ENCODE results near the gene SATB2.

Gene SATB2

DNA sequence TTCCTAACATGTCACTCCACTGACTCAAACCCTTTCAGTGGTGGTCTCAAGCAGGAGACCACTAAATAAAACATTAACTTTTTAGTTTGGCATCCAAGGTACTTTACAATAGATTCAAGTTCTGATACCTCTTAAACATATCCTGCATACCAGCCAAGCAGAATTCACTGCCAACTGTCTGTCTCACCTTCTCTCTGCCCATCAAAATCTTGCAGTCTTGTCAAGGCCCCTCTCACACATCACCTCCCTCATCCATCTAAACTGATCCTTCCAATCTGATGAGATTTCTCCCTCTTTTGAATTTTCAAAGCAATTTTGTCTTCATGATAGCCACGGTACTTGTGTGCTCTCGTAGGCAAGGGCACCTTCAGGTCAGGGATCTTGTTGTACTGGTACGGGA is 43.7 kb downstream of the SATB2 start:
- ATAC-seq, result no peak
- TF ChIP-seq TSHZ2 (CRISPR knock-in tag; IDR thresholded peaks at IDR 0.05), result no peak
- TF ChIP-seq ZFP3 (CRISPR knock-in tag; IDR thresholded peaks at IDR 0.05), result no peak
- TF ChIP-seq ZFP30 (CRISPR knock-in tag; IDR thresholded peaks at IDR 0.05), result no peak
- no peak for TF ChIP-seq TOX (CRISPR knock-in tag; IDR thresholded peaks at IDR 0.05; ENCODE audit: borderline replicate concordance)
- TF ChIP-seq PATZ1 (CRISPR knock-in tag; IDR thresholded peaks at IDR 0.05; ENCODE audit: borderline replicate concordance), result no peak
- no peak for TF ChIP-seq ZNF70 (CRISPR knock-in tag; IDR thresholded peaks at IDR 0.05)
- no peak for TF ChIP-seq ARNTL (CRISPR knock-in tag; IDR thresholded peaks at IDR 0.05; ENCODE audit: borderline replicate concordance, low read depth)
- TF ChIP-seq RARB (CRISPR knock-in tag; IDR thresholded peaks at IDR 0.05), result no peak
- no peak for TF ChIP-seq SNAI2 (CRISPR knock-in tag; IDR thresholded peaks at IDR 0.05)
- TF ChIP-seq CREB5 (CRISPR knock-in tag; IDR thresholded peaks at IDR 0.05; ENCODE audit: low read depth), result no peak
- TF ChIP-seq ZNF565 (CRISPR knock-in tag; conservative IDR thresholded peaks at IDR 0.05; ENCODE audit: low read depth), result no peak
- no peak for TF ChIP-seq ZNF8 (CRISPR knock-in tag; IDR thresholded peaks at IDR 0.05)
- no peak for TF ChIP-seq CSDC2 (CRISPR knock-in tag; IDR thresholded peaks at IDR 0.05)

DNA sequence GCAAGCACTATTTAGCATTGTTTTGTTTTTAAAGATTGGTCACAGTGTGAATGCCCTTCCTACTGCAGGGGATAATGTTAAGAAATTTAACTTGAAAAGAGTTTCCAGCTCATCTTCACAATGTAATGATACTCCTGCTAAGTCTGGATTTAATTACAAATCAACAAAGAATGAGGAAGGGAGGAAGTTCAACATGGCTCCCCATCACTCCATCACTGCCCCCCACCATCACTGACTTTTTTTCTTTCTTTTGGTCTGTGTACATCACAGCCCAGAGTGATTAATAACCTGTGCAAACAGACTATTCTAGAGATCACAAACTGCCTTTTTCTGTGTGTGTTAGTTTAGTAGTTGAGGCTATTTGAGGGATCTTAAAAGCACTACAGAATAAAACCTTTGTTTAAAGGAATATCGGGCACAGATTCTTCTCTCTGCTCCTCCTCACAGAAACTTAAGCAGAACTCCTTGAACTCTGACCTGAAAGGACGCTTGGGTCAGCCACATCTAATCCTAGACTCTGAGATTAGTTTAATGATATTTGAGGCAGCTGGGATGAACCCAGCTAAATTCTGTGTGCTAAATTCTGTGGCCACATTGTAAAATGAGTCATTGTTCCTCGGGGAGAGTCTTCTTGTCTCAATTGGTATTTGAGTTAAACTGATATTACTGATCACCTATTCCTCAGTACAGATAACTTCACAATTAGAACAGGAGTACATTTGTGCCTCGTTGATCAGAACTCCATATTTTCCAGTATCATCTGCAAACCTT is 47.8 kb downstream of the SATB2 start:
- no peak for TF ChIP-seq SNAI2 (CRISPR knock-in tag; IDR thresholded peaks at IDR 0.05)
- TF ChIP-seq ISL1 (CRISPR knock-in tag; IDR thresholded peaks at IDR 0.05), result no peak
- no peak for ATAC-seq

DNA sequence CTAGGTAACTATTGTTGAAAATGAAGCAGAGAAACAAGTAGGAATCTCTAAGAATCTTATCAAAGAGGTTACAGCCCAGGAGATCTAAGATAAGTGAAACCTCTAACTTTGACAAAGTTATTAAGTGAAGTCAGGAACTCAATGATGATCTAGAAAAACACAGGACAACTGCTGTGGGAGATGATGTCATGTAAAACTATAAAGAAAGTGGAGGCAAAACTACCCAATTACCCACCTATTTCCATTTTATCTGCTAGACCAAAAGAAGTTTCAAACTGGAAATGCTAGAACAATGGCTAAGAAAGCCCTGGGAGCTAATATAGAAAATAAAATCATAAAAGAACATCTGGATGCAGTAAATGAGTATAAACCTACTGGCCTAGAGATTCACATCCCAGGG is 50.3 kb downstream of the SATB2 start:
- TF ChIP-seq OSR1 (CRISPR knock-in tag; IDR thresholded peaks at IDR 0.05) (no peak), ZNF8 (CRISPR knock-in tag; IDR thresholded peaks at IDR 0.05) (no peak)
- ATAC-seq, result no peak

GRCh38 chr2:199405241-199405640 is 52.5 kb downstream of the SATB2 start:
- ATAC-seq, result 0 out of 3 replicates have a peak, but pooled peaks have one; percentile 27
- TF ChIP-seq TCF4 (CRISPR knock-in tag; IDR thresholded peaks at IDR 0.05; ENCODE audit: borderline replicate concordance), result no peak
- TF ChIP-seq ZNF565 (CRISPR knock-in tag; conservative IDR thresholded peaks at IDR 0.05; ENCODE audit: low read depth), result no peak
- TF ChIP-seq ARNTL (CRISPR knock-in tag; IDR thresholded peaks at IDR 0.05; ENCODE audit: borderline replicate concordance, low read depth), result no peak
- TF ChIP-seq ESRRG (CRISPR knock-in tag; IDR thresholded peaks at IDR 0.05), result no peak
- TF ChIP-seq TSHZ2 (CRISPR knock-in tag; IDR thresholded peaks at IDR 0.05), result no peak
- TF ChIP-seq ISL1 (CRISPR knock-in tag; IDR thresholded peaks at IDR 0.05), result no peak

Data from SK-N-SH treated with all-trans-retinoic acid at 6 μM for 48 hours (cell line).